ENCODE measurements around the gene IGFLR1. TPM values are rescaled to one million over a fixed set of nuclear protein-coding genes. Genes with fewer than 3 reads are reported as not detected.
A peak's percentile ranks its signal among the peaks of the same experiment; 100 is the strongest.

The IGFLR1 gene
- total and polyA plus RNA-seq, 9 of the 15 experiments (the other 6 are each of a cell fraction or from before 2014, with no cell fraction given) = 1.0 to 14.3 (median 4.6) TPM

DNA sequence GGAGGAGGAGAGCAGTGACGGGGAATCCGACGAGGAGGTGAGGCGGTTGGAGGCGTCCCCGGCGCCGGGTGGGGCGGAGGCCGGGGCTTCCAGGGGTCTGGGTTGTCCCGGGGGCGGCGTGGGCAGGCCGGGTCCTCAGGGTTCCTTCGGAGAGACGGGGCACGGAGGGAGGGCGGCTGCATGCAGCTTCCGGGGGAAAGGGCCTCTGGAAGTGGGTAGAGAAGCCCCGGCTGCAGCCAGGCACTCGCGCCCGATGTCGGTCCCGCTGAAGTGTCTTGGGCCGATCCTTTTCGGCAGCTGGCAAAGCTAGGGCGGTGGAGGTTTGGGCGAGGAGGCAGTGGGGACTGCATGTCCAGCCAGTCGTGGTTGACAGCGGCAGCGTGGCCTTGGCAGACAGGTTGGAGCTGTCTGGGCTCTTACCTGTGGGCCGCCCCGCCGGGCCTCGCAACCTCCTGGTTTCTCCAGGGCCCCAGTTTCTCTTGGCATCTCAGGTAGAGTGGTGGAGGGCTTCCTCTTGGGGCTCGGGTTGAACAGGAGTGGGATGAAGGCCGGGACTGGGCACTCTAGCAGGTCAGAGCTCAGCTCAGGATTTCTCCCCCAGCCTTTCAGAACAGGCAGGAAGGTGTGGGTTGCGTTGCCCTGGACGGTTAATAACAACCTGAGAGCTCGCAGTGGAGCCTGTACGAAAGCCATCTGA, 23.8 kb downstream of the IGFLR1 start (continued):
- TF ChIP-seq, protein P1, sequence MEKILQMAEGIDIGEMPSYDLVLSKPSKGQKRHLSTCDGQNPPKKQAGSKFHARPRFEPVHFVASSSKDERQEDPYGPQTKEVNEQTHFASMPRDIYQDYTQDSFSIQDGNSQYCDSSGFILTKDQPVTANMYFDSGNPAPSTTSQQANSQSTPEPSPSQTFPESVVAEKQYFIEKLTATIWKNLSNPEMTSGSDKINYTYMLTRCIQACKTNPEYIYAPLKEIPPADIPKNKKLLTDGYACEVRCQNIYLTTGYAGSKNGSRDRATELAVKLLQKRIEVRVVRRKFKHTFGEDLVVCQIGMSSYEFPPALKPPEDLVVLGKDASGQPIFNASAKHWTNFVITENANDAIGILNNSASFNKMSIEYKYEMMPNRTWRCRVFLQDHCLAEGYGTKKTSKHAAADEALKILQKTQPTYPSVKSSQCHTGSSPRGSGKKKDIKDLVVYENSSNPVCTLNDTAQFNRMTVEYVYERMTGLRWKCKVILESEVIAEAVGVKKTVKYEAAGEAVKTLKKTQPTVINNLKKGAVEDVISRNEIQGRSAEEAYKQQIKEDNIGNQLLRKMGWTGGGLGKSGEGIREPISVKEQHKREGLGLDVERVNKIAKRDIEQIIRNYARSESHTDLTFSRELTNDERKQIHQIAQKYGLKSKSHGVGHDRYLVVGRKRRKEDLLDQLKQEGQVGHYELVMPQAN (IDR thresholded peaks at IDR 0.05; ENCODE audit: borderline replicate concordance) = peak; percentile 50; the same call in 1 of the 2 replicates
- no peak for TF ChIP-seq PTRF (tag; IDR thresholded peaks at IDR 0.05)
- TF ChIP-seq, protein P2, sequence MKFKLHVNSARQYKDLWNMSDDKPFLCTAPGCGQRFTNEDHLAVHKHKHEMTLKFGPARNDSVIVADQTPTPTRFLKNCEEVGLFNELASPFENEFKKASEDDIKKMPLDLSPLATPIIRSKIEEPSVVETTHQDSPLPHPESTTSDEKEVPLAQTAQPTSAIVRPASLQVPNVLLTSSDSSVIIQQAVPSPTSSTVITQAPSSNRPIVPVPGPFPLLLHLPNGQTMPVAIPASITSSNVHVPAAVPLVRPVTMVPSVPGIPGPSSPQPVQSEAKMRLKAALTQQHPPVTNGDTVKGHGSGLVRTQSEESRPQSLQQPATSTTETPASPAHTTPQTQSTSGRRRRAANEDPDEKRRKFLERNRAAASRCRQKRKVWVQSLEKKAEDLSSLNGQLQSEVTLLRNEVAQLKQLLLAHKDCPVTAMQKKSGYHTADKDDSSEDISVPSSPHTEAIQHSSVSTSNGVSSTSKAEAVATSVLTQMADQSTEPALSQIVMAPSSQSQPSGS (CRISPR knock-in tag; IDR thresholded peaks at IDR 0.05) = no peak
- no peak for TF ChIP-seq NELFE (IDR thresholded peaks at IDR 0.05; ENCODE audit: insufficient read depth, insufficient read length)
- TF ChIP-seq LARP7 (IDR thresholded peaks at IDR 0.05) = no peak
- no peak for TF ChIP-seq NCOA1 (IDR thresholded peaks at IDR 0.05; ENCODE audit: low read depth)
- TF ChIP-seq SNRNP70 (optimal IDR thresholded peaks at IDR 0.05; ENCODE audit: low read depth, low read length) = no peak
- peak in 1 of 2 experiments; percentile 39; a peak in 1 of 4 replicates for TF ChIP-seq HDAC1 (IDR thresholded peaks at IDR 0.05)
- TF ChIP-seq, protein P3, sequence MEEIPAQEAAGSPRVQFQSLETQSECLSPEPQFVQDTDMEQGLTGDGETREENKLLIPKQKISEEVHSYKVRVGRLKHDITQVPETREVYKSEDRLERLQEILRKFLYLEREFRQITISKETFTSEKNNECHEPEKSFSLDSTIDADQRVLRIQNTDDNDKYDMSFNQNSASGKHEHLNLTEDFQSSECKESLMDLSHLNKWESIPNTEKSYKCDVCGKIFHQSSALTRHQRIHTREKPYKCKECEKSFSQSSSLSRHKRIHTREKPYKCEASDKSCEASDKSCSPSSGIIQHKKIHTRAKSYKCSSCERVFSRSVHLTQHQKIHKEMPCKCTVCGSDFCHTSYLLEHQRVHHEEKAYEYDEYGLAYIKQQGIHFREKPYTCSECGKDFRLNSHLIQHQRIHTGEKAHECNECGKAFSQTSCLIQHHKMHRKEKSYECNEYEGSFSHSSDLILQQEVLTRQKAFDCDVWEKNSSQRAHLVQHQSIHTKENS (CRISPR knock-in tag; IDR thresholded peaks at IDR 0.05) = no peak
- TF ChIP-seq, protein P4, sequence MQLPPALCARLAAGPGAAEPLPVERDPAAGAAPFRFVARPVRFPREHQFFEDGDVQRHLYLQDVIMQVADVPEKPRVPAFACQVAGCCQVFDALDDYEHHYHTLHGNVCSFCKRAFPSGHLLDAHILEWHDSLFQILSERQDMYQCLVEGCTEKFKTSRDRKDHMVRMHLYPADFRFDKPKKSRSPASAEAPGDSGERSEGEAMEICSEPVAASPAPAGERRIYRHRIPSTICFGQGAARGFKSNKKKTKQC (CRISPR knock-in tag; IDR thresholded peaks at IDR 0.05) = peak; percentile 13; the same call in 1 of the 2 replicates
- no peak for TF ChIP-seq HDAC2 (IDR thresholded peaks at IDR 0.05)
- TF ChIP-seq KAT7 (CRISPR knock-in tag; IDR thresholded peaks at IDR 0.05; ENCODE audit: borderline replicate concordance) = 0 out of 2 replicates have a peak, but pooled peaks have one; percentile 20
- TF ChIP-seq, protein P5, sequence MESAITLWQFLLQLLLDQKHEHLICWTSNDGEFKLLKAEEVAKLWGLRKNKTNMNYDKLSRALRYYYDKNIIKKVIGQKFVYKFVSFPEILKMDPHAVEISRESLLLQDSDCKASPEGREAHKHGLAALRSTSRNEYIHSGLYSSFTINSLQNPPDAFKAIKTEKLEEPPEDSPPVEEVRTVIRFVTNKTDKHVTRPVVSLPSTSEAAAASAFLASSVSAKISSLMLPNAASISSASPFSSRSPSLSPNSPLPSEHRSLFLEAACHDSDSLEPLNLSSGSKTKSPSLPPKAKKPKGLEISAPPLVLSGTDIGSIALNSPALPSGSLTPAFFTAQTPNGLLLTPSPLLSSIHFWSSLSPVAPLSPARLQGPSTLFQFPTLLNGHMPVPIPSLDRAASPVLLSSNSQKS (CRISPR knock-in tag; IDR thresholded peaks at IDR 0.05) = no peak
- no peak for TF ChIP-seq ZBTB33 (CRISPR knock-in tag; IDR thresholded peaks at IDR 0.05)
- peak; percentile 65 for TF ChIP-seq EGR1 (conservative IDR thresholded peaks at IDR 0.05)
- no peak for TF ChIP-seq PHTF2 (CRISPR knock-in tag; IDR thresholded peaks at IDR 0.05)
- TF ChIP-seq HES1 (IDR thresholded peaks at IDR 0.05; ENCODE audit: low read depth) = no peak
- TF ChIP-seq POLR2AphosphoS5 (IDR thresholded peaks at IDR 0.05; ENCODE audit: control insufficient read depth, insufficient read depth, low read depth, low read length) = no peak
- no peak for TF ChIP-seq FIP1L1 (IDR thresholded peaks at IDR 0.05; ENCODE audit: low read depth, low read length, poor library complexity, severe bottlenecking)
